Smooth muscle cell (in vitro differentiated cells): Measurements from ENCODE around the gene MPDZ. TPM values are rescaled to one million over a fixed set of nuclear protein-coding genes. Genes with fewer than 3 reads are reported as not detected.

Source experiments
- DNase-seq: peaks from one replicate; lab custom pipeline; 2025; ENCODE audit not compliant: unreplicated experiment; lab: John Stamatoyannopoulos, UW
- H2AFZ ChIP-seq: fragments of 200-600 bp; sonication (generic); 2 replicates; pipeline ENCODE4 v1.6.0; 2016; ENCODE audit warnings: antibody characterized with exemption, low read depth, mild to moderate bottlenecking
- H3F3A ChIP-seq: fragments of 200-600 bp; sonication (generic); 2 replicates; pipeline ENCODE4 v1.6.0; 2017; ENCODE audit warnings: antibody characterized with exemption, low read depth
- H3K27ac ChIP-seq: fragments of 200-600 bp; sonication (generic); 2 replicates; pipeline ENCODE4 v1.5.1; 2016; ENCODE audit warnings: low read depth, mild to moderate bottlenecking
- H3K27me3 ChIP-seq: fragments of 200-600 bp; sonication (generic); 2 replicates; pipeline ENCODE4 v1.6.1; 2016; ENCODE audit warnings: low read depth, mild to moderate bottlenecking
- H3K36me3 ChIP-seq: fragments of 200-600 bp; sonication (generic); 2 replicates; pipeline ENCODE4 v1.5.1; 2016; ENCODE audit warnings: low read depth
- H3K4me1 ChIP-seq: fragments of 200-600 bp; sonication (generic); 2 replicates; pipeline ENCODE4 v1.5.1; 2016; ENCODE audit warnings: low read depth
- H3K4me2 ChIP-seq: fragments of 200-600 bp; sonication (generic); 2 replicates; pipeline ENCODE4 v1.6.0; 2016; ENCODE audit warnings: mild to moderate bottlenecking
- H3K4me3 ChIP-seq: fragments of 200-600 bp; sonication (generic); 2 replicates; pipeline ENCODE4 v1.5.1; 2016; ENCODE audit warnings: mild to moderate bottlenecking
- H3K79me2 ChIP-seq: fragments of 200-600 bp; sonication (generic); 2 replicates; pipeline ENCODE4 v1.6.0; 2016; ENCODE audit warnings: low read depth, mild to moderate bottlenecking
- H3K9ac ChIP-seq: fragments of 200-600 bp; sonication (generic); 2 replicates; pipeline ENCODE4 v1.6.0; 2016; ENCODE audit warnings: low read depth
- H3K9me3 ChIP-seq: fragments of 200-600 bp; sonication (generic); replicated peaks from 2 replicates; pipeline ENCODE4 v1.5.1; 2016; ENCODE audit warnings: low read depth
- H4K20me1 ChIP-seq: fragments of 200-600 bp; sonication (generic); 2 replicates; pipeline ENCODE4 v1.6.0; 2016; ENCODE audit warnings: low read depth
- WGBS: methylation state at CpG from one replicate; pipeline ENCODE4 v1.1.7; 2016; ENCODE audit warnings: low lambda C conversion rate; 5-methylcytosine and 5-hydroxymethylcytosine counted together
- polyA plus RNA-seq: library from polyadenylated mRNA; unstranded; fragments of >200 nt; fragmentation: Nextera tagmentation; extraction: Ambion mirVana; gene quantifications from 2 replicates; pipeline ENCODE4 v1.2.1, GENCODE V29; 2016
- total RNA-seq: library from RNA; depleted of rRNA; stranded (reverse); fragments of >200 nt; gene quantifications from 2 replicates; pipeline ENCODE4 v1.2.3, GENCODE V29; 2014
- TF ChIP-seq, protein P1 (sequence below): fragments of 200-600 bp; sonication (generic); IDR thresholded peaks from 2 replicates; pipeline ENCODE4 v1.5.1; 2017; ENCODE audit warnings: borderline replicate concordance, mild to moderate bottlenecking, antibody characterized with exemption; ENCODE audit not compliant: insufficient read depth, poor library complexity, severe bottlenecking

MPDZ gene, protein sequence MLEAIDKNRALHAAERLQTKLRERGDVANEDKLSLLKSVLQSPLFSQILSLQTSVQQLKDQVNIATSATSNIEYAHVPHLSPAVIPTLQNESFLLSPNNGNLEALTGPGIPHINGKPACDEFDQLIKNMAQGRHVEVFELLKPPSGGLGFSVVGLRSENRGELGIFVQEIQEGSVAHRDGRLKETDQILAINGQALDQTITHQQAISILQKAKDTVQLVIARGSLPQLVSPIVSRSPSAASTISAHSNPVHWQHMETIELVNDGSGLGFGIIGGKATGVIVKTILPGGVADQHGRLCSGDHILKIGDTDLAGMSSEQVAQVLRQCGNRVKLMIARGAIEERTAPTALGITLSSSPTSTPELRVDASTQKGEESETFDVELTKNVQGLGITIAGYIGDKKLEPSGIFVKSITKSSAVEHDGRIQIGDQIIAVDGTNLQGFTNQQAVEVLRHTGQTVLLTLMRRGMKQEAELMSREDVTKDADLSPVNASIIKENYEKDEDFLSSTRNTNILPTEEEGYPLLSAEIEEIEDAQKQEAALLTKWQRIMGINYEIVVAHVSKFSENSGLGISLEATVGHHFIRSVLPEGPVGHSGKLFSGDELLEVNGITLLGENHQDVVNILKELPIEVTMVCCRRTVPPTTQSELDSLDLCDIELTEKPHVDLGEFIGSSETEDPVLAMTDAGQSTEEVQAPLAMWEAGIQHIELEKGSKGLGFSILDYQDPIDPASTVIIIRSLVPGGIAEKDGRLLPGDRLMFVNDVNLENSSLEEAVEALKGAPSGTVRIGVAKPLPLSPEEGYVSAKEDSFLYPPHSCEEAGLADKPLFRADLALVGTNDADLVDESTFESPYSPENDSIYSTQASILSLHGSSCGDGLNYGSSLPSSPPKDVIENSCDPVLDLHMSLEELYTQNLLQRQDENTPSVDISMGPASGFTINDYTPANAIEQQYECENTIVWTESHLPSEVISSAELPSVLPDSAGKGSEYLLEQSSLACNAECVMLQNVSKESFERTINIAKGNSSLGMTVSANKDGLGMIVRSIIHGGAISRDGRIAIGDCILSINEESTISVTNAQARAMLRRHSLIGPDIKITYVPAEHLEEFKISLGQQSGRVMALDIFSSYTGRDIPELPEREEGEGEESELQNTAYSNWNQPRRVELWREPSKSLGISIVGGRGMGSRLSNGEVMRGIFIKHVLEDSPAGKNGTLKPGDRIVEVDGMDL (N-terminal part only)
- total RNA-seq (48.6 and 69.5 TPM in 2 replicates), polyA plus RNA-seq (16.2 and 19.2 TPM in 2 replicates)

DNA sequence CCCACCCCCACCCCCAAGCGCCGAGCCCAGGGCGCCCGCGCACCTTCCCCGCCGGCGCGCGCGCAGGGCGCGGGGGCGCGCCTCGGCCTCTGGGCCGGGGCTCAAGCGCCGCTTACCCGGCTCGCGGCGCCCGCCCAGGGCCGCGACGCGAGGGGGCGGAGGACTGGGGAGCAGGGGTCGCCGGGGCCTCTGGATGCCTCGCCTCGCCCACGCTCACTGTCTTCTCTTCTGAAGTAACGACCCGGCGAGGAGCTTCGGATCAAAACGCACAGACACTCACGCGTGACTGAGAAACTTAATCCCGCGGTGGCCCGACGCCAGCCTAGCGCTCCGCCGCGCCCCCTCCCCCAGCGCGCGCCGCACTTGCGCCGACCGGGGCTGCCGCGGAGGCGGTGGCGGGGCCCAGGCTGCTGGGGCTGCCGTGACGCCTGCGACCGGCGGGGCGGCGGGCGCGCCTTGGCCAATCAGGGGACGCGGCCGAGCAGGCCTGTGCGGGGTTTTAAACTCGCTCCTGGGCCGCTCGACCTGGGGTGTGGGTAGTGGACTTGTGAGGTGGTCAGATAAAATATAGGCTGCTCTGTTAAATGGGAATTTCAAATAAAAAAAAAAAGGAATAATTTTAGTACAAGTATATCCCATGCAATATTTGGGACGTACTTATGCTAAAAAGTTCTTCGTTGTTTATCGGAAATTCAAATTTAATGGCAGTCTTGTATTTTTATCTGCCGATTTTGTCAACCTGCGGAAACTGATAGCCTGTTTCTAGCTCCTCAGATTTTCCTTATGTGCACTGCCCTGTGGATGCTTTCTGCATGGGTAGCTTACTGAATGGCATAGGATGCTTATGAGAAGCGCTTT is at the start of gene MPDZ:
MPDZ (minus strand) TSS at position 409 of the 858 bp plus-strand sequence. CDS start 29,377 bp downstream, outside the sequence.
- Histone ChIP-seq H3K9me3 (no peaks in the 10 kb centered on the region), H3K9ac (peak within 1 kb of the TSS; percentile 91), H3K27ac (peak within 1 kb of the TSS; percentile 92)

DNA sequence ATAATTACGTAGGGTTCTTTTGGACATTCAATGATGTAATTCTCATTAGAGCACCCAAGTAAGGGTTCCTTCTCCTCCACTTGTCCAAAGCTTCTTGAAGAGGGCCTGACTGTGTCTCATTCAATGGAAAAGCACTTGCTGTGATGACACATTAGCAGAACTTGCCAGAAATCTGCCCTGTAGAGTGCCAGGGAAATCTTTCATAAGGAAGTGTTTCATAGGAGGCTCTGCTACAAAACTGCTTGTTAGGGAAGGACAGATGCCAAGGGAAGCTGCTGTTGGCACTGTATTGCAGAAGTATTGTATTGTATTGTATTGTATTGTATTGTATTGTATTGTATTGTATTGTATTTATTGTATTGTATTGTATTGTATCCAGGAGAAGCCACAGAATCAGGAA is 45.5 kb upstream of the MPDZ start:
- no peaks in the 10 kb centered on the region for H3K36me3 ChIP-seq
- TF ChIP-seq, protein P1, sequence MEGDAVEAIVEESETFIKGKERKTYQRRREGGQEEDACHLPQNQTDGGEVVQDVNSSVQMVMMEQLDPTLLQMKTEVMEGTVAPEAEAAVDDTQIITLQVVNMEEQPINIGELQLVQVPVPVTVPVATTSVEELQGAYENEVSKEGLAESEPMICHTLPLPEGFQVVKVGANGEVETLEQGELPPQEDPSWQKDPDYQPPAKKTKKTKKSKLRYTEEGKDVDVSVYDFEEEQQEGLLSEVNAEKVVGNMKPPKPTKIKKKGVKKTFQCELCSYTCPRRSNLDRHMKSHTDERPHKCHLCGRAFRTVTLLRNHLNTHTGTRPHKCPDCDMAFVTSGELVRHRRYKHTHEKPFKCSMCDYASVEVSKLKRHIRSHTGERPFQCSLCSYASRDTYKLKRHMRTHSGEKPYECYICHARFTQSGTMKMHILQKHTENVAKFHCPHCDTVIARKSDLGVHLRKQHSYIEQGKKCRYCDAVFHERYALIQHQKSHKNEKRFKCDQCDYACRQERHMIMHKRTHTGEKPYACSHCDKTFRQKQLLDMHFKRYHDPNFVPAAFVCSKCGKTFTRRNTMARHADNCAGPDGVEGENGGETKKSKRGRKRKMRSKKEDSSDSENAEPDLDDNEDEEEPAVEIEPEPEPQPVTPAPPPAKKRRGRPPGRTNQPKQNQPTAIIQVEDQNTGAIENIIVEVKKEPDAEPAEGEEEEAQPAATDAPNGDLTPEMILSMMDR = no peak
- H3K4me2 ChIP-seq = no peak overlapping the region
- H3K27me3 ChIP-seq = no peaks in the 10 kb centered on the region
- H3K27ac ChIP-seq = no peak overlapping the region
- no peaks in the 10 kb centered on the region for H3F3A ChIP-seq
- H3K79me2 ChIP-seq = no peaks in the 10 kb centered on the region
- H3K4me1 ChIP-seq = no peaks in the 10 kb centered on the region
- 100% methylated on average over 1 of the region's 1 CpG for WGBS
- DNase-seq = no peak
- H3K9ac ChIP-seq = no peak overlapping the region
- H3K9me3 ChIP-seq = no peaks in the 10 kb centered on the region
- H2AFZ ChIP-seq = no peak overlapping the region
- H4K20me1 ChIP-seq = no peaks in the 10 kb centered on the region
- no peak overlapping the region for H3K4me3 ChIP-seq

More for the DNA sequence above, at the start of gene MPDZ:
- H3K4me3 ChIP-seq = peak within 1 kb of the TSS; percentile 76
- H3K4me1 ChIP-seq = peaks cover 43% of the 10 kb centered on the region
- H3K4me2 ChIP-seq = peak within 1 kb of the TSS; percentile 96
- TF ChIP-seq, protein P1 = no peak
- H3K27me3 ChIP-seq = no peaks in the 10 kb centered on the region
- WGBS = 7% methylated on average over 57 of the region's 82 CpGs
- H3K79me2 ChIP-seq = peaks cover 33% of the 10 kb centered on the region
- DNase-seq = peak; percentile 51
- H3F3A ChIP-seq = peaks cover 34% of the 10 kb centered on the region
- peak within 1 kb of the TSS; percentile 74 for H2AFZ ChIP-seq
- no peaks in the 10 kb centered on the region for H3K36me3 ChIP-seq
- H4K20me1 ChIP-seq = peaks cover 3% of the 10 kb centered on the region

DNA sequence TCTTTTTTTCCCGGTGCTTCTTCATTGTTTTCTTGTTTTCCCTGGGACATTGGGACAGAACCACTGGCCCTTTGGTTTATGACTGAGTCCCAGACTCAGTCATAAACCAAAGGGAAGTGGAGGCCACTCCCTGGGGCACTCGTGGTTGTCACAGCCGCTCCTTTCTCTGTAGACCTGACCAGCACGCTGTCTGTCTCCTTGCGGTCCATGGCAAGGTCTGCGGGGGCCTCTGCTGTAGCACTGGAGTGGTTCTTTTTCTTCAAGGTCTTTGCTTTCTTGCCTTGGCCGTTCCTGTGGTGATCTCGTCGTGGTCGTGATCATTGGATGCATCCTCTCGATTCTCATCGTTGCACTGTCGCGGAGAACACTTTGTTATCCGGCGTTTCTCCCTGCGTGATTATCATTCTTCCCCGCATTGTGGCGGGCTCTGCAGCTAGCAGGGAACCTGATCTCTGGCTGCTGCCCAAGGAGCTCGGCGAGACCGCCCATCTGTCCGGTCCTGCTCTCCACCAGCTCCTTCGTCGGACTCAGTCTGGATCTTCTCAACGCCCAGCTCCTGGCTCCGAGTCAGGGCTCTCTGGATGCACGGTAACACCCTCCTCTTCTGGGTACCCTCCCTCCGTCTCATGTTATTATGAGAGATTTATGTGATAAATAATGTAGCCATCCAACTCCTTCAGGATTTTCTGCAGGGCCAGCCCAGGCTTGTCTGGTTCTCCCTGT is 43.5 kb upstream of the MPDZ start:
- Histone ChIP-seq H3K4me1 (no peaks in the 10 kb centered on the region), H3F3A (no peaks in the 10 kb centered on the region), H3K36me3 (no peaks in the 10 kb centered on the region), H3K9ac (no peak overlapping the region), H4K20me1 (no peaks in the 10 kb centered on the region), H3K79me2 (no peaks in the 10 kb centered on the region), H3K4me2 (no peak overlapping the region), H2AFZ (no peak overlapping the region), H3K4me3 (no peak overlapping the region), H3K27me3 (no peaks in the 10 kb centered on the region), H3K27ac (no peak overlapping the region), H3K9me3 (no peaks in the 10 kb centered on the region)
- TF ChIP-seq, protein P1 = no peak
- DNase-seq = no peak
- 93% methylated on average over 29 of the region's 29 CpGs for WGBS
